Erythroblast (primary cell): ENCODE results near the gene SHISAL1.

Experiments
- DNase-seq, 2 experiments: peaks; one replicate each; lab custom pipeline; 2025; lab: John Stamatoyannopoulos, UW
- GATA1 ChIP-seq: IDR thresholded peaks from 2 replicates; pipeline ENCODE4 v1.6.1; 2011; ENCODE audit warnings: low read depth, mild to moderate bottlenecking, control low read depth, low read length, moderate library complexity
- POLR2A ChIP-seq: IDR thresholded peaks from 2 replicates; pipeline ENCODE4 v1.6.1; 2011; ENCODE audit warnings: mild to moderate bottlenecking, low read length

Gene SHISAL1

DNA sequence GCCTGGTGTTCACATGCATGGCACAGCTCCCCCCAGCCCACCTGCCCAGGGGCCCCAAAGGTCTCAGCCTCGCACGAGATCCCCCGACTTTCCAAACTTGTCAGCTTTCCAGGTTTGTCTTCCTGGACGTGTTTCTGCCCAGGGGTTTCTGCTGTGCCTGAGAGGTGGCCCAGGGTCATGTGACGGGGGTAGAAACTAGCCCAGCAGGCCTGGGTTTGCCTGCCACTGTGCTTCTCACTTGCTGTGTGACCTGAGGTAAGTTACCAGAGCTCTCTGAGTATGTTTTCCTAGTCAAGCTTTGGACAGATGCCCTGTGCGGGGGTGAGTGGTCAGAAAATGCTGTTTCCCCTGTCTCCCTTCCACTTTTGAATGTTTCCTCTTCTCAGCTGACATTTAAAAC, 38.3 kb upstream of the SHISAL1 start:
- no peak for DNase-seq
- TF ChIP-seq POLR2A (no peak), GATA1 (no peak)

GRCh38 chr22:44349594-44349993, 36.8 kb upstream of the SHISAL1 start:
- TF ChIP-seq POLR2A (no peak), GATA1 (no peak)
- DNase-seq = no peak

DNA sequence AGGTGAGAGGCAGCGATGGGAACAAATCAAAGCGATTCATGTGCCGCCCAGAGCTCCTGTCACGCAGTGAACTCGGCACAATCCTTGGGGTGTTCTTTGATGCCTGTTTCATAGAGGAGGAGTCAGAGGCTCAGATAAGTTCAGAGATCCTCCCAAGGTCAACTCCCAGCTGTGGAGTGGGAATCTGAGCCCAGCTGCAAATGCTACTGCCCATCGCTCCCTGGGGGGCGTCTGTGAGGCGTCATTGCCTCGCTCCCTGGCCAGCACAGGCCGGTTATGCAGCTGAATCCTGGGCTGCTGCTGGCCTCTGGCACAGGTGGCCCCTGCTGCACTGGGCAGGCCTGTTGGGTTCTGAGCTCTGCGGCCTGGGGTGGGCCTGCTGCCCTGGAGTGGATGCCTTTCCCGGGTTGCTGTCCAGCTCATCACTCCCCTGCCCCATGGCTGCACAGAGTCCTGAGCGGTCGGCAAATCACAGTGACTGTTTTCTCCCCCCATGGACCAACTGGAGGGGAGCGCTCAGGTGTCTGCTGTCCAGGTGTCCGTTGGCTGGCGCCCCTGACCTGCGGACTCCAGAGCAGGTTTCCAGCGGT, 36.3 kb upstream of the SHISAL1 start:
- DNase-seq = no peak
- no peak for TF ChIP-seq POLR2A
- no peak for TF ChIP-seq GATA1

GRCh38 chr22:44347549-44347948, 34.8 kb upstream of the SHISAL1 start:
- no peak for TF ChIP-seq POLR2A
- no peak for TF ChIP-seq GATA1
- no peak for DNase-seq

DNA sequence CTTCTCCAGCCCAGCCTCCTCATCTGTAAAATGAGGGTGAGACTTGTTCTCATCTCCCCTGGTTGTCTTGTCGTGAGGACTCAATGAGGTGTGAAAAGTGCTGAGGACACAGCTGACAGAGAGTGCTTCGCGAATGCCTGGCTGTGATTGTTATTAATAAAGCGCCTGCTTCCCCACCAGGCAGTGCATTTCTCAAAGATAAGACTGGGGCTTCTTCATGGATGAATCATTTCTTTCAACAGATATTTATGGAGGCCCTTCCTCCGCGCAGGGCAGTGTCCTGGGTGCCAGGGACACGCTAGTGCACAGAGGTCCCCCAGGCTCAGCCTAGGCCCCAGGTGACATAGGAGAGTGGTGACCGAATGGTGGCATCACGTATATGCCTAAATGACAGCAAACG, 34.3 kb upstream of the SHISAL1 start:
- no peak for DNase-seq
- TF ChIP-seq GATA1 (no peak), POLR2A (no peak)

GRCh38 chr22:44345872-44346271, 33.1 kb upstream of the SHISAL1 start:
- no peak for TF ChIP-seq POLR2A
- TF ChIP-seq GATA1 = no peak
- DNase-seq = no peak

DNA sequence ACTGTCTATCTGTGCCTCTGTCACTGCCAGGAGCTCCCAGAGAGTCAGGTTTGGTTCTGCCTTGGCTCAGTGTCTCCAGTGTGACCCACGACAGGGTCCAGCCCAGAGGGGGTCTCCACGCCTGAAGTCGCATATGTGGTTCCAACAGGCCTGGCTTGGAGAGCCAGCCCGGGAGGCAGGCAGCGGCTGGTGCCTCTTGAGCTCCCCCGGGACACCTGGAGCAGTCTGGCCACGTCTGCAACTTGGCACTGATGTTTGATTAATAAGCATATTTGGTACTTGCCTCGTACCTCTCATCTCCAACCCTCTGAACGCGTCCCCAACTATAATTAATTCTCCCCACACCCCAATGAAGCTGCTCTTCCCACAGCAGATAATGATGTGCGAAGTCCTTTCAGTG, 31.7 kb upstream of the SHISAL1 start:
- no peak for DNase-seq
- TF ChIP-seq GATA1 (no peak), POLR2A (no peak)

- TF ChIP-seq POLR2A = no peak
- TF ChIP-seq GATA1 = no peak
- no peak for DNase-seq
Measured at GRCh38 chr22:44342347-44342956, 29.7 kb upstream of the SHISAL1 start.

- no peak for DNase-seq
- TF ChIP-seq POLR2A (no peak), GATA1 (no peak)
Measured at GRCh38 chr22:44341431-44342346, 28.9 kb upstream of the SHISAL1 start.

GRCh38 chr22:44340271-44341239, 27.8 kb upstream of the SHISAL1 start:
- no peak for DNase-seq
- TF ChIP-seq GATA1 = no peak
- no peak for TF ChIP-seq POLR2A

DNA sequence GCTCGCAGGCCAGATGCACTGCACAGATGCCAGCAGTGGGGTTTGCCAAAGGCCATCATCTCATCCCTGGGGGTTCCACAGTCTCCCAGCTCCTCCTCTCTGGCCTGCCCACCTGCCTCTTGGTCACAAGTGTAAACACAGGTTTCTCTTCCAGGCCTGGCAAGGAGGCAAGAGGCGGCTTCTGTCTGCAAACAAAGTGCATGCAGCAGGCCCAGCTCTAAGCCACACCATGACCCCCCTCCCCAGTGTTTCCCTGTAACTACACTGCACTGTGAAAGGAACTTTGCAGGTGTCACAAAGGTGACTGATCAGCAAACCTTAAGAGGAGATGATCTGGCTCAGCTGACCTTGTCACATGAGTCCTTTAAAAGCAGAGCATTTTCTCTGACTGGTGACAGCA, 26.2 kb upstream of the SHISAL1 start:
- DNase-seq = no peak
- TF ChIP-seq GATA1 (no peak), POLR2A (no peak)

DNA sequence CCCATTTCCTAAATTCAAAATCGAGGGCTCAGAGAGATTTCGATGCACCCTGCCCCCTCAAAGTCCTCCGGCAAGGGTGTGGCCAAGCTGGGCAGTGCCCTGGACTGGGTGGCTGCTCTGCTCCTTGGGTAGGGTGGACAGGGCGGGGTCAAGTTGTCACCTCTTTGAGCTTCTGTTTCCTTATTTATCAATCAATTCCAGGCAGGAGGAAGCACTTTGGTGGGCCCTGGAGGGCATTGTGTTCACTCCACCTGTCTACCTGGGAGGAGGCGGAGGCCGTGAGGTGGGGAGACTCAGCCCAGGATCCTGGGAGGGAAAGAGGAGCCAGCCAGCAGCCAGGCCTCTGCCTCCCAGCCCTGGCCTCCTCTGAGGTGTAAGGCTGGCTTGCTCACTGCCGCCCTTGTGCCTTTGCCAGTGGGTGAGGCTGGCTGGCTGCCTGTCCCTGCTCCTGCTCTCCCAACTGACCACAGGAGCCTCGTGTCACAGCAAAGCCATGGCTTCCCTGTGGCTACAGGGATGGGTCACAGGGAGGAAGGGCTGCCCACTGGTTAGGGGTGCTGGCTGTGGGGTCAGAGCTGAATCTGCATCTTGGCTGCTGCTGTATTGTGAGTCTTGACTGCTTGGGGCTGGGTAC, 25.5 kb upstream of the SHISAL1 start:
- no peak for DNase-seq
- TF ChIP-seq GATA1 = no peak
- TF ChIP-seq POLR2A = no peak

GRCh38 chr22:44337678-44338004, 24.9 kb upstream of the SHISAL1 start:
- no peak for DNase-seq
- no peak for TF ChIP-seq POLR2A
- TF ChIP-seq GATA1 = no peak
